Astrocyte (in vitro differentiated cells and primary cell): Measurements from ENCODE around the gene TBX2. TPM values are rescaled to one million over a fixed set of nuclear protein-coding genes. Genes with fewer than 3 reads are reported as not detected.

Experiments
- DNase-seq: peaks from one replicate; pipeline ENCODE4 v3.0.0-alpha.2; 2010; ENCODE audit warnings: low read depth
- FAIRE-seq: peaks from 2 replicates; lab custom pipeline; 2011; peaks lifted over from hg19 to GRCh38; lab: Jason Lieb, UNC
- H2AFZ ChIP-seq: 2 replicates; pipeline ENCODE4 v1.6.0; 2012; ENCODE audit warnings: low read depth, low read length, inconsistent platforms
- H3K27ac ChIP-seq: 2 replicates; pipeline ENCODE4 v1.5.1; 2011; ENCODE audit warnings: low read depth, low read length, inconsistent platforms
- H3K27me3 ChIP-seq: 2 replicates; pipeline ENCODE4 v1.6.0; 2011; ENCODE audit warnings: low read length, inconsistent platforms; ENCODE audit not compliant: insufficient read depth
- H3K36me3 ChIP-seq: 2 replicates; pipeline ENCODE4 v1.5.1; 2011; ENCODE audit warnings: low read length, inconsistent platforms; ENCODE audit not compliant: insufficient read depth
- H3K4me1 ChIP-seq: 2 replicates; pipeline ENCODE4 v1.5.1; 2011; ENCODE audit warnings: low read length, inconsistent platforms; ENCODE audit not compliant: insufficient read depth
- H3K4me2 ChIP-seq: 2 replicates; pipeline ENCODE4 v1.6.0; 2012; ENCODE audit warnings: low read length, inconsistent platforms
- H3K4me3 ChIP-seq: 2 replicates; pipeline ENCODE4 v1.5.1; 2011; ENCODE audit warnings: low read depth, mild to moderate bottlenecking, low read length, inconsistent platforms; ENCODE audit not compliant: insufficient read depth
- H3K79me2 ChIP-seq: 2 replicates; pipeline ENCODE4 v1.6.0; 2012; ENCODE audit warnings: mild to moderate bottlenecking, low read length, inconsistent platforms; ENCODE audit not compliant: insufficient read depth
- H3K9ac ChIP-seq: 2 replicates; pipeline ENCODE4 v1.6.0; 2012; ENCODE audit warnings: mild to moderate bottlenecking, low read length, inconsistent platforms
- H3K9me3 ChIP-seq: 2 replicates; pipeline ENCODE4 v1.5.1; 2012; ENCODE audit warnings: low read depth, mild to moderate bottlenecking, low read length, inconsistent platforms; ENCODE audit not compliant: insufficient read depth
- H4K20me1 ChIP-seq: 2 replicates; pipeline ENCODE4 v1.6.0; 2012; ENCODE audit warnings: low read length, inconsistent platforms; ENCODE audit not compliant: insufficient read depth
- H3K27ac Mint-ChIP-seq: one replicate; pipeline ENCODE4 v1.8.0; 2021; ENCODE audit warnings: mild to moderate bottlenecking, mixed read lengths; ENCODE audit not compliant: unreplicated experiment
- H3K27me3 Mint-ChIP-seq: one replicate; pipeline ENCODE4 v1.8.0; 2021; ENCODE audit warnings: low read depth, mixed read lengths; ENCODE audit not compliant: unreplicated experiment
- H3K36me3 Mint-ChIP-seq: one replicate; pipeline ENCODE4 v1.8.0; 2021; ENCODE audit warnings: low read depth, mixed read lengths; ENCODE audit not compliant: unreplicated experiment
- H3K4me1 Mint-ChIP-seq: one replicate; pipeline ENCODE4 v1.8.0; 2021; ENCODE audit warnings: low read depth, mixed read lengths; ENCODE audit not compliant: unreplicated experiment
- H3K4me3 Mint-ChIP-seq: one replicate; pipeline ENCODE4 v1.8.0; 2021; ENCODE audit warnings: mild to moderate bottlenecking, moderate library complexity, mixed read lengths; ENCODE audit not compliant: unreplicated experiment
- H3K9me3 Mint-ChIP-seq: one replicate; pipeline ENCODE4 v1.8.0; 2021; ENCODE audit warnings: mild to moderate bottlenecking, mixed read lengths; ENCODE audit not compliant: unreplicated experiment
- EZH2 ChIP-seq: IDR thresholded peaks from 2 replicates; pipeline ENCODE4 v1.6.1; 2012; ENCODE audit warnings: mild to moderate bottlenecking, low read length, inconsistent platforms; ENCODE audit not compliant: insufficient read depth
- total RNA-seq: library from RNA; stranded (reverse); gene quantifications from 2 replicates; pipeline ENCODE4 v1.2.1, GENCODE V29; 2021
- TF ChIP-seq, protein P1 (sequence below): IDR thresholded peaks from 2 replicates; pipeline ENCODE4 v1.5.1; 2011; ENCODE audit warnings: low read depth, mild to moderate bottlenecking, inconsistent platforms, low read length, moderate library complexity; ENCODE audit not compliant: insufficient read depth

TBX2 gene
- total RNA-seq, 1 donor from 2014 or later = 0.50 TPM

DNA sequence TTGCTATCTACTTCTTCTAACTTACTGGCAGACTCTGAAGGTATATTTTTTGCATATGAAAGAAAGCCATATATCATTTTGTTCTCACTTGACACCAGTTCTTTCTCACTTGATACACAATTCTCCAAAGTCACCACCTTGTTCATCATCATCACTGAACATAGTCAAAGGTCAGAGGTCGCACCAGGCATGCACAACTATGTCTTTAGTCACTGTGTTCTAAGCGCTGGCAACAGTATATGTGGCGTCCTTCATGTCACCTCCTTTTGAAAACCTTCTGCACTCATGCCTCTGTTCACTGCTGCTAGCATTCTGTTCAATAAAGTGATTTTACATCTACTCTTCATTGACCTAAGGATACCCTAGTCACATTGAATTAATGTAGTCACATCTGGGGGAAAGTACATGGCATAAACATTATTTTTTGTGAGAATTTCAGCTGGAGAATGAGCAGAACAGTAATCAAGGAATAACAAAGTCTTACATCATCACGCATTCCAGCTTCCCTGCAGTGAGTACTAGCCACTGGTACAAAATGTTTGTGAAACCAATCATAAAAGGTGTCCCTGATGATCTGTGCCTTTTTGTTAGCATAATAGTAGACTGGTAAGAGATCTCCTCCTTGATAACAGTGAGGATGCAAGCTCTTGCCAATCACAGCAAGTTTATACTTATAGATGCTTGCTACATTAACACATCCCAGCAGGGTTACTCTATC lies 32.1 kb downstream of the TBX2 start:
- no peak overlapping the region for H3K9ac ChIP-seq
- no peak overlapping the region for H3K4me3 ChIP-seq
- no peak for DNase-seq
- no peak overlapping the region for H3K27ac Mint-ChIP-seq
- H4K20me1 ChIP-seq = no peaks in the 10 kb centered on the region
- no peak overlapping the region for H3K4me3 Mint-ChIP-seq
- no peak overlapping the region for H3K27ac ChIP-seq
- TF ChIP-seq, protein P1, sequence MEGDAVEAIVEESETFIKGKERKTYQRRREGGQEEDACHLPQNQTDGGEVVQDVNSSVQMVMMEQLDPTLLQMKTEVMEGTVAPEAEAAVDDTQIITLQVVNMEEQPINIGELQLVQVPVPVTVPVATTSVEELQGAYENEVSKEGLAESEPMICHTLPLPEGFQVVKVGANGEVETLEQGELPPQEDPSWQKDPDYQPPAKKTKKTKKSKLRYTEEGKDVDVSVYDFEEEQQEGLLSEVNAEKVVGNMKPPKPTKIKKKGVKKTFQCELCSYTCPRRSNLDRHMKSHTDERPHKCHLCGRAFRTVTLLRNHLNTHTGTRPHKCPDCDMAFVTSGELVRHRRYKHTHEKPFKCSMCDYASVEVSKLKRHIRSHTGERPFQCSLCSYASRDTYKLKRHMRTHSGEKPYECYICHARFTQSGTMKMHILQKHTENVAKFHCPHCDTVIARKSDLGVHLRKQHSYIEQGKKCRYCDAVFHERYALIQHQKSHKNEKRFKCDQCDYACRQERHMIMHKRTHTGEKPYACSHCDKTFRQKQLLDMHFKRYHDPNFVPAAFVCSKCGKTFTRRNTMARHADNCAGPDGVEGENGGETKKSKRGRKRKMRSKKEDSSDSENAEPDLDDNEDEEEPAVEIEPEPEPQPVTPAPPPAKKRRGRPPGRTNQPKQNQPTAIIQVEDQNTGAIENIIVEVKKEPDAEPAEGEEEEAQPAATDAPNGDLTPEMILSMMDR = no peak
- TF ChIP-seq EZH2 = no peak
- peaks cover 2% of the 10 kb centered on the region for H3K9me3 Mint-ChIP-seq
- no peaks in the 10 kb centered on the region for H3K36me3 ChIP-seq
- peaks cover 4% of the 10 kb centered on the region for H3K4me1 ChIP-seq
- peaks cover 2% of the 10 kb centered on the region for H3K9me3 ChIP-seq
- H3K36me3 Mint-ChIP-seq = no peaks in the 10 kb centered on the region
- no peaks in the 10 kb centered on the region for H3K79me2 ChIP-seq
- peaks cover 15% of the 10 kb centered on the region for H3K4me1 Mint-ChIP-seq
- no peak overlapping the region for H3K4me2 ChIP-seq
- H2AFZ ChIP-seq = no peak overlapping the region
- no peak for FAIRE-seq
- H3K27me3 Mint-ChIP-seq = no peaks in the 10 kb centered on the region
- peaks cover 9% of the 10 kb centered on the region for H3K27me3 ChIP-seq

DNA sequence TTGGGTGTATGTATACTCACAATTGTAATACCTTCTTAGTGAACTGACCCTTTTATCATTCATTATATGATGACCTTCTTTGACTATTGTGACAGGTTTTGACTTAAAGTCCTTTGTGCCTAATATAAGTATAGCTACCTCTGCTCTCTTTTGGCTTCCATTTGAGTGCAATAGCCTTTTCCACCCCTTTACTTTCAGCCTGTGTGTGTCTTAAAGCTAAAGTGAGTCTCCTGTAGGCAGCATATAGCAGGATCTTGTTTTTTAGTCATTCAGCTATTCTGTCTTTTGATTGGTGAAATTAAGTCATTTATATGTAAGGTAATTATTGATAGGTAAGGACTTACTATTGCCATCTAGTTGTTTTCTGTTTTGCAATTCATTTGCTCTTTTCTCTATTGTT lies 36.6 kb downstream of the TBX2 start:
- TF ChIP-seq EZH2 = no peak
- TF ChIP-seq, protein P1 = no peak
- Mint-ChIP-seq H3K4me3 (no peak overlapping the region), H3K4me1 (peaks cover 6% of the 10 kb centered on the region), H3K27ac (no peak overlapping the region), H3K9me3 (peaks cover 13% of the 10 kb centered on the region), H3K36me3 (peaks cover 3% of the 10 kb centered on the region), H3K27me3 (peaks cover 8% of the 10 kb centered on the region)
- H2AFZ ChIP-seq = no peak overlapping the region
- no peak for FAIRE-seq
- no peak overlapping the region for H3K27ac ChIP-seq
- peaks cover 19% of the 10 kb centered on the region for H3K27me3 ChIP-seq
- no peaks in the 10 kb centered on the region for H3K79me2 ChIP-seq
- no peaks in the 10 kb centered on the region for H3K36me3 ChIP-seq
- DNase-seq = no peak
- H3K4me2 ChIP-seq = no peak overlapping the region
- H4K20me1 ChIP-seq = no peaks in the 10 kb centered on the region
- no peak overlapping the region for H3K9ac ChIP-seq
- peaks cover 4% of the 10 kb centered on the region for H3K4me1 ChIP-seq
- H3K9me3 ChIP-seq = peaks cover 12% of the 10 kb centered on the region
- no peak overlapping the region for H3K4me3 ChIP-seq

DNA sequence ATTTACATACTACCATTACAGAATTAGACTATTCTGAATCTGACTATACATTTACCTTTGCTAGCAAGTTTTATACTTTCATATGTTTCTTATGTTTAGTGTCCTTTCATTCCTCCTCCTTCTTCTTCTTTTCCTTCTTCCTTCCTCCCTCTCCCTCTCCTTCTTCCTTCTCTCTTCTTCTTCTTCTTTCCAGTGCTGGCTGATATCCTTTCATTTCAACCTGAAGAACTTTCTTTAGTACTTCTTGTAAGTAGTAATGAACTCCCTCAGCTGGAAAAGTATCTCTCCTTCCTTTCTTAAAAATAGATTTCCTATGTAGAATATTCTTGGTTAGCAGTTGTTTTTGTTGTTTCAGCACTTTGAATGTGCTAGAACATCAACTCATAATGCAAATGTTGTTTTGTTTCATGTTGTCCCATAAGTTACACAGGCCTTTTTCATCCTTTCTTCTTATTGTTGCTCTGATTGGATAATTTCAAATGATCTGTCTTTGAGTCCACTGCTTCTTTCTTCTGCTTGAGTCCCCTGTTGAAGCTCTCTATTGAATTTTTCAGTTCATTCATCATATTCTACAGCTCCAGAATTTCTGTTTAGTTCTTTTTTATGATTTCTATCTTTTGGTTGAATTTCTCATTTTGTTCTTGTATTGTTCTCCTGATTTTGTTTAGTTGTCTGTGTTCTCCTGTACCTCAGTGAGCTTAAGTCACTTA lies 37.5 kb downstream of the TBX2 start:
- no peak overlapping the region for H3K27ac Mint-ChIP-seq

More for the DNA sequence above, 37.5 kb downstream of the TBX2 start:
- Histone ChIP-seq H3K27me3 (peaks cover 19% of the 10 kb centered on the region), H3K9me3 (peaks cover 12% of the 10 kb centered on the region), H3K4me1 (no peaks in the 10 kb centered on the region), H4K20me1 (no peaks in the 10 kb centered on the region), H3K9ac (no peak overlapping the region), H3K79me2 (no peaks in the 10 kb centered on the region), H3K4me3 (no peak overlapping the region), H3K4me2 (no peak overlapping the region), H3K36me3 (no peaks in the 10 kb centered on the region), H2AFZ (no peak overlapping the region), H3K27ac (no peak overlapping the region)
- Mint-ChIP-seq H3K27me3 (peaks cover 8% of the 10 kb centered on the region), H3K36me3 (peaks cover 3% of the 10 kb centered on the region), H3K4me1 (no peaks in the 10 kb centered on the region), H3K9me3 (peaks cover 13% of the 10 kb centered on the region), H3K4me3 (no peak overlapping the region)
- DNase-seq (no peak), FAIRE-seq (no peak)
- TF ChIP-seq EZH2 = no peak
- TF ChIP-seq, protein P1 = no peak
